Body of pancreas (tissue), 4 donors: ENCODE results near the gene CRACR2B. TPM values are rescaled to one million over a fixed set of nuclear protein-coding genes. Genes with fewer than 3 reads are reported as not detected.
A peak's percentile ranks its signal among the peaks of the same experiment; 100 is the strongest.

Experiments
- ATAC-seq: fragments of 150-250 bp; one replicate; pipeline ENCODE4 v1.9.1; 2016
- DNase-seq, 4 donors: peaks; one replicate each; pipeline ENCODE4 v3.0.0-alpha.2; 2019
- H3K27ac ChIP-seq, 4 donors: fragments of 200-600 bp; sonication (generic); 1 replicate in 3 of 4; 2 replicates in 1 of 4; pipeline versions ENCODE4 v1.5.1 to v1.6.1; 2016 to 2019; ENCODE audit warnings: mild to moderate bottlenecking in 1 of 4, mixed read lengths in 1 of 4, moderate library complexity in 1 of 4
- H3K27me3 ChIP-seq, 2 donors: fragments of 200-600 bp; sonication (generic); one replicate each; pipeline ENCODE4 v1.6.0; 2016; ENCODE audit warnings: mild to moderate bottlenecking in 1 of 2
- H3K36me3 ChIP-seq, 2 donors: fragments of 200-600 bp; sonication (generic); replicated peaks in 1 of 2; 2 replicates each; pipeline ENCODE4 v1.5.1; 2016; ENCODE audit warnings: low read depth in 2 of 2; ENCODE audit not compliant: insufficient read depth in 1 of 2
- H3K4me1 ChIP-seq: fragments of 200-600 bp; sonication (generic); one replicate; pipeline ENCODE4 v1.6.0; 2016
- H3K4me3 ChIP-seq, 2 donors: fragments of 200-600 bp; sonication (generic); 1 replicate in 1 of 2; 2 replicates in 1 of 2; pipeline ENCODE4 v1.5.1; 2016 to 2019
- H3K9me3 ChIP-seq, 3 donors: fragments of 200-600 bp; sonication (generic); 1 replicate in 2 of 3; 2 replicates in 1 of 3; pipeline ENCODE4 v1.5.1; 2016
- CTCF ChIP-seq, 7 experiments: fragments of 450-650 bp in 4 of 7; fragments of 200-600 bp in 3 of 7; sonication (generic) in 3 of 7; IDR thresholded peaks; one replicate each; pipeline ENCODE4 v1.5.1; 2016 to 2019; ENCODE audit warnings: antibody characterized with exemption in 7 of 7
- POLR2A ChIP-seq, 3 donors: fragments of 450-650 bp; IDR thresholded peaks; one replicate each; pipeline ENCODE4 v1.6.1; 2016; ENCODE audit warnings: antibody characterized with exemption in 3 of 3, mild to moderate bottlenecking in 2 of 3
- WGBS, 2 donors: methylation state at CpG; one replicate each; pipeline ENCODE4 v1.1.5; 2017; 5-methylcytosine and 5-hydroxymethylcytosine counted together
- intact Hi-C: fragments of 100-400 bp; cut with DNase I; formaldehyde crosslinking; loops from one replicate; pipeline ENCODE4 v1.15.1; 2023
- total RNA-seq, 2 donors: library from RNA; depleted of rRNA; stranded (reverse); fragments of >200 nt; gene quantifications; one replicate each; pipeline ENCODE4 v1.1.0, GENCODE V29; 2016

The CRACR2B gene
- total RNA-seq, 2 donors from 2014 or later, result 134 to 368 TPM

DNA sequence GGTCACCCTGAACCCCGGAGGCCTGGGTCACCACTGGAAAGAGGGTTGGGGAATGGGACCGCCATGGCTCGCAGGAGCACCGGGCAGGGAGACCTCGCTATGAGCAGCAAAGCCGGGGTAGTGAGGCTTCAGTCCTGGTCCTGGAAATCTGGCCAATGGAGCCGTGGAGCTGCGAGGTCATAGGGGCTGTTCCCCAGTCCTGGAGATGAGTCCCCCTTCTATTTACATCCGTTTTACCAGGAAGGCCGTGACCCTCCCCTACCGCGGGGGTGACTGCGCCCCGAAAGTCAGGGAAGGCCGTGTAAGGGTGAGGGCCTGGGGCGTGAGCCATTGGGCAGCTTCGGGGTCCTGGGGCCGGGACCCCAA is 23.1 kb upstream of the CRACR2B start:
- H3K36me3 ChIP-seq, result no peaks in the 10 kb centered on the region
- peak overlapping the region; percentile 83 to 92 (median 87) for H3K27ac ChIP-seq
- H3K27me3 ChIP-seq, result no peaks in the 10 kb centered on the region
- H3K4me1 ChIP-seq, result peaks cover 35% of the 10 kb centered on the region
- TF ChIP-seq POLR2A (IDR thresholded peaks at IDR 0.05), result no peak
- no peak for TF ChIP-seq CTCF (IDR thresholded peaks at IDR 0.05)
- 11 to 20% methylated on average over 13 to 18 of the region's 18 CpGs for WGBS, 2 donors
- no peak for ATAC-seq
- H3K9me3 ChIP-seq, result no peaks in the 10 kb centered on the region
- intact Hi-C loops, result no loop called here
- no peak for DNase-seq
- H3K4me3 ChIP-seq, result peak overlapping the region in 1 of 2 donors; percentile 26

GRCh38 chr11:808427-809286 is 19.1 kb upstream of the CRACR2B start:
- ATAC-seq, result no peak
- TF ChIP-seq CTCF (IDR thresholded peaks at IDR 0.05), result no peak
- no peak for TF ChIP-seq POLR2A (IDR thresholded peaks at IDR 0.05)
- Histone ChIP-seq H3K9me3 (no peaks in the 10 kb centered on the region), H3K27me3 (no peaks in the 10 kb centered on the region), H3K36me3 (peaks cover 0 to 12% of the 10 kb centered on the region in 2 donors), H3K4me1 (peaks cover 46% of the 10 kb centered on the region), H3K27ac (peak overlapping the region; percentile 93 to 100 (median 98)), H3K4me3 (peak overlapping the region; percentile 51 to 78)
- intact Hi-C loops, result no loop called here
- DNase-seq, result no peak
- WGBS, 2 donors, result 34 to 55% methylated on average over 21 to 35 of the region's 36 CpGs

DNA sequence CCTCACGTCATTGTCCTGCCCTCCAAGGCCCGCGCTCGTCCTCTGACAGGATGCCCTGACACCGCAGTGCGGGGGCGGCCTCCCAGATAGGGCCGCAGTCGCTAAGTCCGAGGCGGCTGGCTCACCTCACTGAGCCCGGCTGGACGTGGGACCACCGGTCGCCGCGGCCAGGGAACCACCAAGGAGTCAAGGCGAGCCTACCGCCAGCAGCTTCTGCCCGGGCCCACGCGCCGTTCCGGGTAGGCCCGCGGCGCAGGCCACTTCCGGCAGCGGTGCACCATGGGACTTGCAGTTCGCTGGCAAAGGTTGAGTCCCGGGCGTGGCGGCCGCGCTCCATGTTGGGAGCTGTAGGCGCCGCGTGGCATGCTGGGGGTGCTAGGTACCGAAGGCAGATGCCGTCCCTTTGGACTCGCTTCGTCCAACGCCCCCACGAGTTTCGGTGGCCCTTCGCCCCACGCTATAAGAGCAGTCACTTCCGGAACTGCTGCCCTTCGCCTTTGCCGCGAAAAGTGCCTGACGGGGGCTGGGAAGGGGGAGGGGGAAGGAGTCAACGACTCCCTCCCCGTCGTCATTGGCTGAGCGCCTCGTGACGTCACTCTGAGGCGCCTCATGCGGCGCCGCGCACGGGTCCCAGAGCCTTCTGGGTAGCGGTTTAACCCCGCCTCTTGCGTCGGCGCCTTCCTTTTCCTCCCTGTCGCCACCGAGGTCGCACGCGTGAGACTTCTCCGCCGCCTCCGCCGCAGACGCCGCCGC is 18.3 kb upstream of the CRACR2B start, which contains the start of gene RPLP2:
RPLP2 (plus strand) TSS at position 681 of the 753 bp plus-strand sequence. CDS start 268 bp downstream, outside the sequence.
- intact Hi-C loops, result no loop called here

DNA sequence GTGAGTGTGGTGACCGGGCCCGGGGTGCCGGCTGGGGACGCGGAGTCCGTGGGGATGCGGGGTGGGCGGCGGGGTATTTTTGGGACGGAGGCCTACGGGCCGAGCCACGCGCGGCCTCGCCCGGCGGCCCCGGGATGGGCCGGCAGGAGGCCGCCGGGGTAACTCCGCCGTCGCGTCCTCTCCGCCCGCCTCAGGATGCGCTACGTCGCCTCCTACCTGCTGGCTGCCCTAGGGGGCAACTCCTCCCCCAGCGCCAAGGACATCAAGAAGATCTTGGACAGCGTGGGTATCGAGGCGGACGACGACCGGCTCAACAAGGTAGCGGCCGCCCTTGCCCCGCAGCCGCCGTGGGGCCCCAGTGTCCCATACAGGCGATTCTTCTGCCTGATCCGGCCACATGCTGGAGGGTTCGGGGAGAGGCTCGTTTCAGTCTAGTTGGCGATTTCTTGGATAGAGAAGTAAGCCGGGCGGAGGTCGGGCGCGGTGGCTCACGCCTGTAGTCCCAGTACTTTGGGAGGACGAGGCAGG is 17.6 kb upstream of the CRACR2B start:
- intact Hi-C loops, result no loop called here

More for the DNA sequence above, 18.3 kb upstream of the CRACR2B start, which contains the start of gene RPLP2:
- H3K27me3 ChIP-seq, result no peaks in the 10 kb centered on the region
- H3K4me1 ChIP-seq, result peaks cover 38% of the 10 kb centered on the region
- H3K9me3 ChIP-seq, result no peaks in the 10 kb centered on the region
- WGBS, 2 donors, result 0% methylated on average over 79 of the region's 81 CpGs; no CpG with 5 or more reads in 1 of the 2 donors
- ATAC-seq (peak; percentile 91), DNase-seq (peak; percentile 98 to 99 (median 98))
- TF ChIP-seq POLR2A (IDR thresholded peaks at IDR 0.05), result peak; percentile 82 to 90 (median 90)
- peak in 2 of 7 experiments; percentile 2 to 19 for TF ChIP-seq CTCF (IDR thresholded peaks at IDR 0.05)
- H3K27ac ChIP-seq, result peak within 1 kb of the TSS; percentile 93 to 100 (median 98)
- peaks cover 0 to 12% of the 10 kb centered on the region in 2 donors for H3K36me3 ChIP-seq
- peak within 1 kb of the TSS; percentile 51 to 78 for H3K4me3 ChIP-seq

More for the DNA sequence above, 17.6 kb upstream of the CRACR2B start:
- Histone ChIP-seq H3K4me3 (peak overlapping the region; percentile 51 to 78), H3K9me3 (no peaks in the 10 kb centered on the region), H3K27ac (peak overlapping the region; percentile 93 to 100 (median 98)), H3K27me3 (no peaks in the 10 kb centered on the region), H3K4me1 (peaks cover 32% of the 10 kb centered on the region), H3K36me3 (peaks cover 0 to 12% of the 10 kb centered on the region in 2 donors)
- WGBS, 2 donors, result 0% methylated on average over 51 of the region's 55 CpGs; no CpG with 5 or more reads in 1 of the 2 donors
- TF ChIP-seq CTCF (IDR thresholded peaks at IDR 0.05) (peak in 1 of 7 experiments; percentile 1), POLR2A (IDR thresholded peaks at IDR 0.05) (no peak)
- ATAC-seq (no peak), DNase-seq (no peak)
